Stimulated activated CD4-positive, alpha-beta T cell treated with anti-CD3 and anti-CD28 coated beads, Interleukin-15, amount 100 ng/mL, for 1 hour (primary cell): ENCODE results near the gene TEX261.
"Not testable (repeated sequence)": the region's sequence is repeated elsewhere in the genome, so short reads cannot be mapped to it uniquely, and the experiment has no call there.

Experiments used
- DNase-seq, 2 donors: peaks; one replicate each; pipeline ENCODE4 v3.0.0-alpha.2; 2020; ENCODE audit warnings: low read depth in 1 of 2, low spot score in 1 of 2

TEX261 gene

DNA sequence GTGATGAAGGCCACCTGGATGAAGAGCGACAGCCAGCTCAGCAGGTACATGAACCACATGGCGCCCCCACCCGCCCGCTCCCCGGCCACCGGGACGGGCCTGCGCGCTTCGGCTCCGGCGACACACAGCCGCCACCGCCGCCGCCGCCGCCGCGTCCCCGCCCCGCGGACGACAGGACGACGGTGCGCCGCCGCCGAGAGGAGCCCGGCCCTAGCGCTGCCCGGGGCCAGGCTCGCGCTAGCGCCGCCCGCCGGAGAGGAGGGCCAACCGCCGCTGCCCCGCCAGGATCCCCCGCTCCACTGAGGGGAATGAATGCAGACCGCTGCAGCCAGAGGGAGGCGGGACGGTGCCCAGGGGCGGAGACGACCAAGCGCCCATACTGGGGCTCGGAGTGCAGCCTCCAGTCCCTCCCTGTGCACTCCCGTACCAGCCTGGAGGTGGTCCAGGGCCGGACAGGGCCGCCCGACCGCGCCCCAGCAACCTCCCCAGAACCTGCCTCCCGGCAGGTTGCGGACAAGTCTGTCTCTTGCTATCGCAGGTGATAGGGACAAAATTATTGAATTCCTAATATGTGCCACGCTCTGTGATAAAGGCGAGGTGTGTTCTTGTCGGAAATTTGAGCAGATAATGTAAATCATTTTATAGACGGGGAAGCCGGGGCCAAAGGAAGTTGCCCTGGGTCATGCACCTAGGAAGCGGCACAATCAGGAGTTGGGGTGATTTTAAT lies at the start of gene TEX261:
Gene TEX261, minus strand, starts transcription at position 175 of the 727 bp plus-strand sequence. Its CDS starts 116 bp downstream, at position 59.
- DNase-seq, result peak; percentile 85 to 88

DNA sequence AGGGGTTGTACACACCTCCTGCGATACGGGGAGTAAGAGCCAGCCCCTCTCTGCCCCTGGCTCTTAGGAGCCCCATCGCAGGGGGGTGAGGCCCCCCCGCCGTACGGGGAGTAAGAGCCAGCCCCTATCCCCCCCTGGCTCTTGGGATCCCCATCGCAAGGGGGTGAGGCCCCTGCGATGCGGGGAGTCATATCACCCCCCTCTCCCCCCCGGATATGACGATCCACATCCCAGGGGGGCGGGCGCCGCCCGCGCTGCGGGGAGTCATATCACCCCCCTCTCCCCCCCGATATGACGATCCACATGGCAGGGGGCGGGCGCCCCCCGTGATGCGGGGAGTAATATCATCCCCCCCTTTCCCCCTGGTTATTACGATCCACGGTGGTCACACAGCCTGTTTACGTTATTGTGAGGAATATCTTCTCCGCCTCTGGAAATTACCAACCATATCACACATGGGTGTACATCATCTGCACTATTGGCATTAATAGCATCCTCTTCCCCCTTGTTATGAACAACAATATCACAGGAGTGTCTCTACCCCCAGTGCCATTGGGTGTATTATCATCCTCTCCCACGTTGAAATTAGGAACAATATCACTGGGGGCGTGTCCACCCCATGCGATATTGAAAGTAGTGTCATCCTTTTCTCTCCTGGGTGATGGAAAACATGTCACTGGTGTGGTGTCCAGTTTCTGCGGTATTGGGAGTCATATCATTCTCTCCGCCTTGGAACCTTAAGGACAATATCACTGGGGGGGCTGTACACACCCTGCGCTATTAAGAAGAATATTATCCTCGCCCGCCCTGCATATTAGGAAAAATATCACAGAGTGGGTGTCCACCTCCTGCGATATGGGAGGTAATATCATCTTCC lies 49.1 kb upstream of the TEX261 start:
- no peak for DNase-seq

GRCh38 chr2:71042287-71042686 lies 47.6 kb upstream of the TEX261 start:
- DNase-seq, result no peak

DNA sequence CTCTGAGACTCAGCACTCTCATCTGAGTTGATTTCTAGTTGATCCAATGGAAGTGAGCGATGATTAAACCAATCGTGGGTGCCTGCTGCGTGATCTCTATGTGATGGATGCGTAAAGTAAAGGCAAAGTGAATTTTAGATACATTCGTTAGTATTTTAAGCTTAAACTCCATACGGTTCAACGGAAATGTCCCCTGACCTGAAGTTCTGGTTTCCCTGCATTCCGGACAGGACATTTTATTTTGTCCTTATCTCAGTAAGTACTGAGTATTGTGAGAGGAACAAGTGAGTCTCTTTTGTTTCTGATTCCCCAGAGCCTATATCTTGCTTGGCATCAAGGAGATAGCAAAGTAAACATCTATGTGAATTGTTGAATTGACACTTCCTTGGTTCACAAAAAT lies 41.6 kb upstream of the TEX261 start:
- not testable (repeated sequence) for DNase-seq

- peak; percentile 41 to 54 for DNase-seq
Observed at GRCh38 chr2:71023553-71024243, 29.0 kb upstream of the TEX261 start.

DNA sequence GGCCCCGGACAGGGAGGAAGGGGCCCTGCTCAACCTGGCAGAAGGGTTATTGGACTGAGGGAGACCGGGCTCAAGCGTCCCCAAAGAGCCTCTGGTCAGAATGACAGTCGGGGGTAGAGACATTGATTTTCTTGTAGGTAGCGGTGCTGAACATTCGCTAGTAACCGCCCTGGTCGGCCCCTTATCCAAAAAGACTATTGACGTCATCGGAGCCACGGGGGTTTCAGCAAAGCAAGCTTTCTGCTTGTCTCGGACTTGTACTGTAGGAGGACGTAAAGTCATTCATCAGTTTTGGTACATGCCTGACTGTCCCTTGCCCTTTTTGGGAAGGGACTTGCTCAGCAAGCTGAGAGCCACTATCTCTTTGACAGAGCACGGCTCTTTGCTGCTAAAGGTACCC lies 26.7 kb upstream of the TEX261 start:
- DNase-seq, result not testable (repeated sequence)

GRCh38 chr2:71019989-71020388 lies 25.3 kb upstream of the TEX261 start:
- not testable (repeated sequence) for DNase-seq

GRCh38 chr2:71018625-71019024 lies 24.0 kb upstream of the TEX261 start:
- DNase-seq, result no peak

DNA sequence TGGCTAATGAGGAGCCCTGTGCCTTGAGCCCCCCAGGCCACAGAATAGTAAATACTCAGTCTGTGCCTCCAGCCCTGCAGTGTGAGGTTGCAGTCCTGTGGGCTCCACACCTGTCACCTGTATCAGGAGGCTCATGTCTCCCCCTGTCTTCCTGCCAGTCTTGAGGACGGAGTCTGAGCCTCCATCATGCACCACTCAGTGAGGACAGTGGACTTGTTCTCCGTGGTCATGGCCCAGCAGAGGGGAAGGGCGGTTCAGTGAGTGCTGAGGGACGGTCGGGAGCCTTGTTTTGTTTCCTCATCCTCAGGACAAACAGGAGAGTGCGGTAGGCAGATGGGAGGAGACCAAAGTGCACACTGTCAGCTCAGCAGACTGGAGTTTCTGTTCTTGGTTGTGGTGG lies 17.1 kb upstream of the TEX261 start:
- not testable (repeated sequence) for DNase-seq

- DNase-seq, result no peak
Observed at GRCh38 chr2:71008342-71008741, 13.7 kb upstream of the TEX261 start.

DNA sequence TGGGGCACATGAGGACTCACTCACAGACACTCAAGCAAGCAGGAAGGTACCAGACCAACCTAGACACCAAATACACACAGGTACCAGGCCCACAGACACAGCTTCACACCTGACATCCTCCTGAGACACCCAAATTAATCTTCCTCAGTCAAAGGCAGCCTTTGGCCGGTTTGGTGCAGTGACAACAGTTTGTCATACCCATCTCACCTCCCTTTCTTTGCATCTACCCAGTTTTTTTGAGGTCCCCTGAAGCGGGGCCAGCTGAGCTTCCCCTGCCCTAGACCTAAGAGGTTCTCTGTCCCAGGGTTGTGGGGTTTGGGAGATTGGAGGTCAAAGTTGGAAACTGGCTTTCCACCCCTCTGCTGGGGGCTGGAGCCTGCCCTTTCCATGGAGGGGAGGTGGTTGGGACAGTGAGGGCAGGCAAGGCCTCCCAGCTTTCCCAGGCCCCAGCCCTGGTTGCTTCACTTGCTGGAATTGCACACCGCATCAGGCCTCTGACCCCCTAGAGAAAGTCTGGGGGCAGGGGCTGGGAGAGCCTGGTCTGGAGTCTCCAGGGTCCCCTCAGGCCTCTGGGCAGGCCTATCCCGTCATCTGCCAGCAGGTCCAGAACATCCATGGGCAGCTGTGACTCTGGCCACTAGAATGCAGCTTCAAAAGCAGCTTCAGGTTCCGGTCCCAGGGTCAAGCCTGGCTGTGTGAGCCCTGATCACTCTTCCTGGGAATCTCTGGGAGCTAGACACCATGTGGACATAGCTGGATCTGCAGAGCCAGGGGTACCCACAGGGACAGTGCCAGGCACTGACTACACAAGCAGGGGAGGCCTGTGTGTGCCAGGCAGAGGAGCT lies 12.5 kb upstream of the TEX261 start:
- DNase-seq, result no peak

DNA sequence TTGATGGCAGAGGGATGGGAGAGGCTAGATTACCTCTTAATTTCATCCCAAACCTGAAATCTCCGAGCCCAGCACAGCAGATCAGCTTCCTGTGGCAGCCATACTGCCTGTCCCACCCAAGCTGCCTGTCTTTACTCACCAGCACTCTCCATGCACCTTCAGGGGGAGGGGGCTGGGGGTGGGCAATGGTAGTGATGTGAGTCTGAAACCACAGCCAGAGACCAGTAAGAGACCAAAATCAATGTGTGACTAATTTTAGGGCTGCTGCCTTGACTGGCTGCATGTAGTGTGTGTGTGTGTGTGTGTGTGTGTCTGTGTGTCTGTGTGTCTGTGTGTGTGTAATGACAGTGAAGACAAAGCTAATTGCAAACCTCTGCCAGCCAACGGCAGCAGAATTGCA lies 11.7 kb upstream of the TEX261 start:
- no peak for DNase-seq

DNA sequence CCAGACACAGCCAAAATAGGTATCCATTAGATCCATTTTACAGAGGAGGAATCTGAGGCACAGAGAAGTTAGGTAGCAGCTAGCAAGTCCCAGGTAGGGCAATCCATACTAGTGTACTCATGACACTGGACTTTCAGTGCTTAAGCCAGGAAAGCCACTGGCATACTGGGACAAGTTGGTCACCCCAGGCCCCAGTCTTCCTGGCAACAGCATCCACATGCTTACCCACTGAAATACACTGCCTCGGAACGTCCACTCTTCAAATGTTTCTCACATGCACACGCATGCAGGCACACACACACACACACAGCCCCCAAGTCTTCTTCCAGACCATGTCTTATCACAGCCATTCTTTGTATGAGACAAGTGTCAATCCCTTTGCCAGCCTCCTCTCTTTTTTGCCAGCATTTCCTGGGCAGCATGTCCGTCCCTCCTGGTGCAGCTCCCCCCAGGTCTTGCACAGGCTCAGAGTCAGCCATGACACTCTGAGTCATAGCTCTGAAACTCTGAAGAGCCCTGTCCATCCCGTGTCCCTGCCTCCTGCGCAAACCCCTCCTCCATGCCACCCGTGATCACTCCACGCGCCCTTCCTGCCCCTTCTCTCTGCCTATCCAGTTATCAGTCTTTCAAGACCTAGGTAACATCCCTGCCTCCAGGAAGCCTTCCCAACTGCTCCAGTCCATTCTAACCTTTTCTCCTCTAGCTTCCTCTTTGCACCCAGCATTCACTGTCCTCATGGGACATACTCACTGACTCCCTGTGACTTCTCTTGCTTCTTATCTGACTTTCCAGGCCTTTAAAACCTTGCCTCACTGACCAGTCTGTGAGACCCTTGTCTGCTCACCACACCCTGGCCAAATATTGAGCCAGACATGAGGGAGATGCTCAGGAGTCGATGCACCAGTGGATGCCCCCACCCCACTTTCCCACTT lies 10.9 kb upstream of the TEX261 start:
- no peak for DNase-seq

- no peak for DNase-seq
Observed at GRCh38 chr2:71004857-71005256, 10.2 kb upstream of the TEX261 start.

- DNase-seq, result no peak
Observed at GRCh38 chr2:71003966-71004755, 9.5 kb upstream of the TEX261 start.

- DNase-seq, result no peak
Observed at GRCh38 chr2:71003396-71003795, 8.7 kb upstream of the TEX261 start.

- DNase-seq, result no peak
Observed at GRCh38 chr2:71001981-71002570, 7.4 kb upstream of the TEX261 start.

GRCh38 chr2:71001592-71001927 lies 6.9 kb upstream of the TEX261 start:
- DNase-seq, result no peak
